ENCODE data around the gene ZBTB20.

- TF ChIP-seq POLR2A (IDR thresholded peaks at IDR 0.05; ENCODE audit: low read depth) (no peak), CTCF (IDR thresholded peaks at IDR 0.05) (no peak), POLR2AphosphoS5 (IDR thresholded peaks at IDR 0.05) (no peak)
Measured at GRCh38 chr3:114294940-114295480, 852.1 kb downstream of the ZBTB20 start.

All from esophagus muscularis mucosa (tissue), 3 donors.